ENCODE results near the gene SSH2. TPM values are rescaled to one million over a fixed set of nuclear protein-coding genes. Genes with fewer than 3 reads are reported as not detected.

The SSH2 gene
- polyA plus RNA-seq, 3 donors, result 7.8 to 16.1 (median 15.1) TPM

DNA sequence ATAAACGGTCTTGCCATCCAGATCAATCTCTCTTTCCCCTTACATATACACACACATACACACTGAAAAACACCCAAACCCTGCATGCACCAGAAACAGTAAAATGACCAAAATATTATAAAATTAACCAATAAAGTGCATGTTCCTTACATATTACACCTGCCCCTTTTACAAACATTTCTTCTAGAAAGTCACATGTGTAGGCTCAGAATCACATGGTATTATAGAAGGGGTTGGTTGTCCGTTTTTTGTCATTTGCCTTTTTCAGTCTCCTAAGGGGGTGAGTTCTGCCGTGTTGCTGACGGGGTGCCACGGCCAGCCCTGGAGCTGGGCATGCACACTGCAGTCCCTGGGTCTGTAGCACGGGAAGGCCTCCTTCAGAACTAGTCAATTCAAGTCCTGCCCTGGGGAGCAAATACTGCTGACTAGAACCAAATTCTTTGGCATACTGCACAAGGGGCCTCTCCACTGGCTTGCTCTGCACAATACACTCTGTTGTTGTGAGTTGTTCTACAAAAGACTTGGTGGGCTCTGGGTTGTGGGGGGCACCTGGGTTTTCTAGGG, 299.3 kb downstream of the SSH2 start:
- WGBS, 3 donors, result 77 to 87% (median 83%) methylated on average over 6 of the region's 6 CpGs
- H3K27ac ChIP-seq (ENCODE audit: low read depth, low read length), result no peak overlapping the region

DNA sequence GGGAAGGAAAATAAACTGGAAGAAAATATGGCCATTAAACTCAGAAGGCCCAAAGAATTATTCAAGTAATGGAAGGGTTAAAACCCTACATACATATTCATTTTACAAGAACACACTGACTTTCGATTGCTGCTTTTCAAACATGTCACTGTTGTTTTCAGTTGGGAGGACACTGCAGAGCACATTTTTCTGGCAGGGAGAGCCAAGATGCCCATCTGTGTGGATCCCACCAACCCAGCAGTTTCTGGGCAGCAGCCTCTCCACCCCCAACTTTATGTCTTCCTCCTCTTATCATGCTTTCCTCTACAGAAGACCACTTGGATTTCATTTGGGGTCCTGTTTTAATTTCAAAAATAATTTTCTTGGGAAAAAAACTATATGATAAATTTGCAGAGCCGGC, 300.2 kb downstream of the SSH2 start:
- H3K27ac ChIP-seq (ENCODE audit: low read depth, low read length), result no peak overlapping the region
- 61 to 83% (median 72%) methylated on average over 2 of the region's 2 CpGs for WGBS, 3 donors

DNA sequence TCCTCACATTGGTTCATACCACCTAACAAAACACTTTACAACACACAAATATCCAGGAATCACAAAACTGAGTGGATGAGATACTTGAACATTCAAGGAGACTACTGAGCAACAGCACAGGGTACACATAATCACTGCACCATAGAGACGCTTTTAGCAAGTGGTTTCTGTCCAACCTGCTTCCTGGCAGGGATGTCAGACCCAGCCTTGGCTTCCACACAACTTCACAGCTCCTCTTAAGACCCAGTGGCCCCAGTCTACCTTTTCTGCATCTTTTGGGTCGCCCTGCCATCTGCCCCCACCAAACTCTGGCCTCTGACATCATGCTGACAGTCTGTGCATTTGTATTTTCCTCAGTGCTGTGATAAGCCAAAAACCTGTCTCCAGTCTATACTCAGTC, 301.4 kb downstream of the SSH2 start:
- no peak overlapping the region for H3K27ac ChIP-seq (ENCODE audit: low read depth, low read length)
- WGBS, 3 donors, result 90 to 94% (median 92%) methylated on average over 2 of the region's 2 CpGs

DNA sequence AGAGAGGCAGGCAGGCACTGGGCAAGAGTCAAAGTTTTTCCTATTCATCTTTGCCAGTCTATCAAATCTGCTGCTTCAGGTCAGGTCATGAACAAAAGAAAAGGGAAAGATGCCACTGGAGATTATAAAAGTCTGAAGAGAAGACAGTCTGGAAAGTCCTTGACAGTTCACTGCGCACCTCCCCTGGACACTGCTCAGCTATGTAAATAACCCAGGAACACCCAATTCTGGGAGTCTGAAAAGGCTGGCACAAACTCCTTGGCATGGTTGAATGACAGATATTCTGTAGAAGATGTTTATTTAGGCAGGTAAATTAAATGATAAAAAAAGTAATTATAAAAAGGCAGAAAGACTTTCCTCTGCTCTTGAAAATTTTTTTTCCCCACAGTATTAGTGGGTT, 302.1 kb downstream of the SSH2 start:
- WGBS, 3 donors, result 69 to 95% (median 91%) methylated on average over 1 of the region's 1 CpG
- H3K27ac ChIP-seq (ENCODE audit: low read depth, low read length), result no peak overlapping the region

DNA sequence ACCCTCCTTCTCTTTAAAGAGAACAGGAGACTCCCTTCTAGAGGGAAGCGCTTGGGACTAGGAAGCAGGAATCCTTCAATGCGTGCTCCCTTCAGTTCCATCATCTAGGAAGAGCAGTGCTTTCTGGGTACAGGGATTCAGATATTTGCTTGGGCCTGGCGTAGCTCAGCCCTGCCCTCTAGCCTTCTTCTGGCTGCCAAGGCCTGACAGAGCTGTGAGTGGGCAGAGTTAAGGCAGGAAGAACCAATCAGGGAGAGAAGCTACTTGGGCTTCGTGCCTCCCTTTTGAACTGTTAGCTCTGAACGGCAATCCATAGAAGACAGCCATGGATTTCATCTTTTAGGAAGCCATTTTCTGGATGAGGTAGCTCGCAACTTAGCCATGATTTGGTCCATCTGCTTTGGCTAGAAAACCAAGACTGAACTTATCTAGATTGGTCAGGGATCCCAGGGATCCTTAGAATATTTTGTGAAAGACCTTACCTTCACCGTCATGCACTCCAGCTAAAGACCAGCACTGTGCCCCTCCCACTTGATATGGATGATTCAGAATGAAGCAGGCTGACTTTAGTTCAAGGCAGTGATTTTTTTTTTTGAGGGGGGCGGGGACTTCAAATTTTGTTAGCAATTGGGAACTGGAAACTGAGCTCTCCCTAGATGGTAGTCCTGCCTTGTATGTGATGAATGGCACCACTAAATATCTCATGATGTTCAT, 304.8 kb downstream of the SSH2 start:
- 79 to 89% (median 80%) methylated on average over 8 of the region's 8 CpGs for WGBS, 3 donors
- no peak overlapping the region for H3K27ac ChIP-seq (ENCODE audit: low read depth, low read length)

DNA sequence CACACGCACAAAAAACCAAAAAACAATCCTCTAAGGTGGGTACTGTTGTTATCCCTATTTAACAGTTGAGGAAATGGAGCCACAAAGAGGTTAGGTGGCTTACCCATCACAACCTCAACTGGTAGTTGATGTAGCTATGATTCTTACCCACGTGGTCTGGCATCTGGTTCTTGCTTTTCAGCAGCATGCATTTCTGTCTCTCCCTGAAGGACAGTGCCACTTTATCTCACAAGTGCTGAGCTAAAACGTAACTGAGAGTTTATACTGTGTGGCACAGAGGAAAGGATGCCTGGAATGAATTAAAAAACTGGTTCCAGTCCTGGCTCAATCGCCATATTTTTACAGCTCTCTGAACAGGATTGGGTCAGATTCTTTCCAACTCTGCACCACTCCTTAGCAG, 305.4 kb downstream of the SSH2 start:
- H3K27ac ChIP-seq (ENCODE audit: low read depth, low read length), result no peak overlapping the region
- WGBS, 3 donors, result 74 to 84% (median 81%) methylated on average over 4 of the region's 4 CpGs

DNA sequence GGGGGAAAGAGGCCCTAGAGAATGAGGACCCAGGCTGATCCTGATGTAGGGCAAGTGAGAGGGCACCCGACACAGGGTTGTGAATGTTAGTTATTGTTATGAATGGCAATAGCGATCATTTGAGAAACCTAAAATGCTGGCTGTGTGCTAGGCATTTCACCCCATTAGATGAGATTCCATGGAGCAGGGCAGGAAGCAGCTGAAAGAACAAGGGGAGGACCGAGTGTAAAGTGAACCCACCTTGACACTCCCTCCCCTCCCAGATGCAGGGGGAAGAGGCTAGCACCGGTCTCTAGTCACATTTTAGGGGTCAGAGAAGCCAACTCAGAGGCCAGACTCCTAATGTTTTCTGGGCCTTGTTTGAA, 306.8 kb downstream of the SSH2 start:
- WGBS, 3 donors, result 49 to 59% (median 50%) methylated on average over 4 of the region's 4 CpGs
- no peak overlapping the region for H3K27ac ChIP-seq (ENCODE audit: low read depth, low read length)

DNA sequence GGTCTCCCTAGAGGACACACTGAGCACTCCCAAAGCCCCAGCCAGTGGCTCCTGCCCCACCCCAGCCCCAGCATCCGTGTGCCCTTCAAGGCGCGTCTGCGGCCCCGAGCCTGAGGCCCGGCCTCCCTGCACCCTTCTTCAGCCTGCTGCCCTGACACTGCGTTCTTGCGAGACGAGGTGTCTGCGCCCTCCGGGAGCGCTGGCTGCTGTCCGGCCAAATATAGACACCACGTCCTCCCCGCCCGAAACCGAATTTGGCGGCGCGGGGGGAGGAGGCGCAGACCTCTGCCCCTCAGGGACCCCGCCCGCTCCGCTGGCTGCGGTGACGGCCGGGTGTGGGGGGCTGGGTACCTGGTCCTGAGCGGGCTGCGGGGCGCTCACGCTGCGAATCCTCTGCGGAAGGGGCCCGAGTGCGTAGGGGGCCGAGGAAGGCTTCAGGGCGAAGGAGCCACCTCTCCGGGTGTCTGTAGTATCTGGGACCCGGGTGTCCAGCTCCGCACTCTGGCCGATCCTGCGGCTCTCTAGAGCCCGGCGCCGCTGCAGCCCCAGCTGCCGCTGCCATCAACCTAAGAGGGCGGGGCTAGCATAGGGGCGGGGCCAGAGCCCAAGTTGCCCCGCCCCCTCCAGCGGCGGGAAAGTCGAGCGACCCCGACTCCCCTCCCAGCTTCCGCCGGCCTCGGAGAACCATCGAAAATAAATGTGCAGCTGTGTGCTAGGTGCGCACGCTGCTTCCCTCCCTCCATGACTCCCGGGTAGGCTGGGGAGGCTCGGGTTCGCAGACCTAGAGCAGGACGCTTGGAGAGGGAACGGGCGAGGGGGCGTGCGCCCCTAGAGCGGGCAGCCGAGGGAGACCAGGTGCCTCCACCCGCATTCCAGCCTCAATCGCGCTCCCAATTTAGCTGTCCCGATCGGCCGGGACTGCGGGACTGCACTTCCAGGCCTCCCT, 307.4 kb downstream of the SSH2 start, which contains the start of gene CORO6:
CORO6 (minus strand) TSS at position 576 of the 946 bp plus-strand sequence. CDS start 1,491 bp downstream, outside the sequence.
- H3K27ac ChIP-seq (ENCODE audit: low read depth, low read length), result no peak within 1 kb of the TSS
- WGBS, 3 donors, result 4 to 5% (median 4%) methylated on average over 72 to 77 of the region's 77 CpGs

DNA sequence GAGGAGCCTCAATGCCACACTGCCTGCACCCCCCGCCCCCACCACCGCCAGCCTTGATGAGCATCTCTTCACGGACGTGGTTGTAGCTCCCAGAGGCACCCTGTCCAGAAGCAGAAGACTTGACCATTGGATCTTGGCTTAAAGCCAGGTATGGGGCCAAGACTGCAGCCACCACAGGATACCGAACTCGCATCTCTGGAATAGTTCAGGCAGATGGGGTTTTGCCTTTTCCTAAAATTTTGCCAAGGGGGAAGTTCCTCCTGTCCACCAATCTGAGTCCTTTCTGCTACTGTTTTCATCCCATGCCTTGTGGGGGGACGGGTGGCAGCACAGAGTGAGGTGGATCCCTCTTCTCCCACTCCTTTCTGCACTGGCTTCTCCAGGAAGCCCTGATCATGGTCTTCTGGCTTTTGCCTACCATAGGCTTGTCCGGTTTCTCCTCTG, 308.3 kb downstream of the SSH2 start:
- H3K27ac ChIP-seq (ENCODE audit: low read depth, low read length), result no peak overlapping the region
- 76 to 89% (median 82%) methylated on average over 8 of the region's 8 CpGs for WGBS, 3 donors

DNA sequence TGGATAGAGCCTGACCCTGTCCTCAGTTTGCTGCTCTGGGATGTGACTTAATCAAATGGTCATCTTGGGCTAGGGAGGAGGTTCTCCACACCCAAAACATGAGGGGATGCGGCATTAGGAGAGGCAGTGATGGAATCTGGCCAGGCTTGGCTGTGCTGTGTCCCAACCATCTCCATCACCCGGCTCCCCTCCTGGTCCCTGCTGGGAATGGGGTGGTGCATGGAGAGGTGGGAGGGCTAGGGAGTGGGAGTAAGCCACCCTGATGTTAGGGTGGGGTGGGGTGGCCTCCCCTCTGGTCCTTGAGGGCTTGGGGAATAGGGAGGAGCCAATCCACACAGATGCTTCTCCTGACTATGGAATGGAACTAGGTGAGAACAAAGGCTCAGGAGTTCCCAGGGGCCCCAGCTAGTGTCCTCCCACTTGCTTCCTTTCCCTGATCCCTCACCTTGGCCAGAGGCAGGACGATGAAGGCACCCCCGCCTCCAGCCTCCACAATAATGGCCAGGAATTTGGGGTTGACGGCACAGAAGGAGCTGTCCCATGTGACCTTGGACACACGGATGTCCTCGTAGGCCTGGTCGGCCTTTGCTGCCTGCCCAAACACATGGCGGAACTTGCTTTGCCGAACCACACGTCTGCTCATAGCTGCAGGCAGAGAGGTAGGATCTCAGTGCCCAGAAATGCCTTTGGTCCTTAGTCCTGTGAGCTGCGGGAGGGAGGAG, 309.1 kb downstream of the SSH2 start:
- 95 to 97% (median 95%) methylated on average over 12 of the region's 12 CpGs for WGBS, 3 donors

DNA sequence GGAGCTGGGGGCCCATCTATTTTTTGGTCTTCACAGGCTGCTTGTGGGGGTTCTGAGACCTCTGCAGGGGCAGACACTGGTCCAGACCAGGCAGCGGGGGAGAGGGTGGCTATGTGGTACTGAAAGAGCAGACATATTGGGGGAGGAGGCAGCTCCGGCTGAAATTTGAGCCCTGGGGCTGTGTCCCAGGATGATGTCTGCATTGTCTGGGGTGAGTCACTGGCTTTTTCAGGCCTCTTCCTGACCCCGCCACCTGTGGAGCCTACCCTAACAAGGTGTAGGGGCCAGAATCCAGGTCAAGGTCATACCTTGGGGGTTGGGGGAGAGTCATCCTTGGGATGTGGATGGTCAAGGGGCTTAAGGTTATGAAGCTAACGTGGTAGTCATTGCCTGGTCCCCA, 309.8 kb downstream of the SSH2 start:
- no peak overlapping the region for H3K27ac ChIP-seq (ENCODE audit: low read depth, low read length)
- WGBS, 3 donors, result 94 to 95% (median 94%) methylated on average over 4 of the region's 4 CpGs

More for the DNA sequence above, 309.1 kb downstream of the SSH2 start:
- no peak overlapping the region for H3K27ac ChIP-seq (ENCODE audit: low read depth, low read length)

DNA sequence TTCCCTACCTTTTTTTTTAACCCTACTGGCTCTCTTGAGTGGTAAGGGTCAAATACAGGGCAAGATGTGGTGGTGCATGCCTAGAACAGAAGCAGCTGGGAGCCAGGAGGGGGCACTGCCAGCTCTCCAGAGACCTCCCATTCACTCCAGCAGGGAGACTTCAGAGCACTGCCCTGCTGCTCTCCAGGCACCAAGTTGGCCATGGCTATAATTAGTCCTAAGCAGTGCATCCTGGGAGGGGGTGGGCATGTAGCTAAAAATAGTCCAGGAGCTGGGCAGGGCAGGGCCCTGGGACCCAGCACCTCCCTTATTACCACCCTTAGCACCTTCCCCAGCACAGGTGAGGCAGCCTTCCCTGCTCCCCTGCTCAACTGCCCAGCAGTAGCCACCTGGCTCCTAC, 310.8 kb downstream of the SSH2 start:
- no peak overlapping the region for H3K27ac ChIP-seq (ENCODE audit: low read depth, low read length)

DNA sequence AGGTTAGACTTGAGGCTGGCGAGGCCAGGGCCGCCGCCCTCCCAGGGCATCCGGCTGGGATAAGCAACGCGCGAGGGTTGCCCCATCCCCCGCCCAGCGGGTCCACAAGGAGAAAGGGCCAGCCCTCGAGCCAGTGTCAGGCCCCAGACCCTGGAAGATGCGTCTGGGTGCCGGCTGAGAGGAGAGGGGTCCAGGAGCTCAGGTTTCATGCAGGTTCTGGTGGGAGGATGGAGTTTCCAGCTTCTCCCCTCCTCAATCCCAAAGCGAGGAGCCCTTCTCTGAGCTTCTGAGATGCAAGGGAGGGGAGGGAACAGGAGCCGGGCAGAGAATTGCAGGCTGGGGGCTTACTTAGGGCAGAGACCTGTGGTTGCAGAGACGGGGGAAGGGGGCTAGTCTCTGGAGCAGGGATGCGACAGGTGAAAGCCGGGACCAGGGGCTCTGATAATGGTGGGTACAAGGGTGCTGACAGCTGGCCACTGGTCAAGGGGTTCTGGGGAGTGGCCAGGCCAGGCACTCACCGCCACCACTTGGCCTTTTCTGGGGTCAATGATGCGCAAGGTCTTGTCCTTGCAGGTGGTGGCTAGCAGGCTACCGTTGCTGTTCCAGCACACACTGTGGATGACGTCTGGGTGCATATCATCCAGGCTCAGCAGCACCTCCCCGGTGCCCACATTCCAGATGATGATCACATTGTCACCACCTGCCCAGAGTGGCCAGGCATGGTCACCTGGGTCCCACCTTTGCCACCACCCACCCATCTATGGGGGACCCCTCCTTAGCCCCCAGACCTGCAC, 311.6 kb downstream of the SSH2 start:
- no peak overlapping the region for H3K27ac ChIP-seq (ENCODE audit: low read depth, low read length)

DNA sequence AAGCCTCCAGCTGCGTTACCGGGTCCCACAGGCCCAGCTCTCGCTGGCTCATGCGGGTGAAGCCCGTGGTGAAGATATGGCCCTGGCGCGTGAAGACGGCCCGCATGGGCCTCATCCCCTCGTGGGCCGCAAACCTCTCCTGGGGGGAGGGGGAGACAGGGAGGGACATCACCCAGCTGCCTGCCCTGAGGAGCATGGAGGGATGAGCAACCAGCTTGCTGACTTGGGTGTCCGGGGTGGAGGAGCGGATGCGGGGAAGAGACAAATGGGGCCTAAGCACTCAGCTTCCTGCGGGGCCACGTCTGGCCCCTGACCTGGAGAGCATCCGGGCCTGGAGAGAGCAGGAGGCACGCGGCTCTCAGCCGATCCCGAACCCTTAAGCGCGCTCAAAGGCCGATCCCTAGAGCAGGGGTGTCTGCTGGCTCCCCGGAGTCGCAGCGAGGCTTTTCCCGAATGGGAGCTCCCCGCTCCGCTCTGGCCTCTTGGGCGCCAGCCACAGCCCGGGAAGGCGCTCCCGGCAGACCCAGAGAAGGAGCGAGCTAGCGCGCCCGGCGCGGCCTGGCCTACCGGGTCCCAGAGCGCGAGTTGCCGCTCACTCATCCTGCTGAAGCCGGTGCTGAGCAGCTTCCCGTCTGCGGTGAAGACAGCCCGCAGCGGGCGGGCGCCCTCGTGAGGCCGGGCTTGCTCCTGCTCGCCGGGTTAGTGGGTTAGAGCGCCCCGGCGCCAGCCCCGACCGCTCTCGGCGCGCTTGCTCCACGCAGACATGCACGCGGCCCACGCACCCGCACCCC, 312.4 kb downstream of the SSH2 start:
- WGBS, 3 donors, result 6 to 10% (median 7%) methylated on average over 61 to 68 of the region's 68 CpGs

More for the DNA sequence above, 311.6 kb downstream of the SSH2 start:
- 36 to 58% (median 47%) methylated on average over 21 to 22 of the region's 22 CpGs for WGBS, 3 donors

DNA sequence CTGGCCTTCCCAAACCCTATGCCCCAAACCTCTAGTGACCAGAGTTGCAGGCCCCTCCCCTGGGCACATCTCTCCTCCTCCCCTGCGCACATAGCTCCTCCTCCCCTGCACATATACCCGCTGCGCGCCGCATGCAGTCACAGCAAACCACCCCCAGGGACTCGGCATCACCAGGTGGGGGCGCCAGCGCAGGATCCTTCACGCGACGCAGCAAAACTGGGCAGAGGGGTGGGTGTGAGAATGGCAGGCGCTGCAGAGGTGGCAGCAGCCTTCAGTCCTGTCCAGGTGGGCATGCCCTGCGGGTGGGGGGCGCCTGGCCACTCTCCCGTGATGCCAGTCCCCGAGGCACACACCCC, 312.9 kb downstream of the SSH2 start:
- WGBS, 3 donors, result 4 to 13% (median 5%) methylated on average over 12 to 16 of the region's 16 CpGs
- H3K27ac ChIP-seq (ENCODE audit: low read depth, low read length), result no peak overlapping the region

More for the DNA sequence above, 312.4 kb downstream of the SSH2 start:
- no peak overlapping the region for H3K27ac ChIP-seq (ENCODE audit: low read depth, low read length)

DNA sequence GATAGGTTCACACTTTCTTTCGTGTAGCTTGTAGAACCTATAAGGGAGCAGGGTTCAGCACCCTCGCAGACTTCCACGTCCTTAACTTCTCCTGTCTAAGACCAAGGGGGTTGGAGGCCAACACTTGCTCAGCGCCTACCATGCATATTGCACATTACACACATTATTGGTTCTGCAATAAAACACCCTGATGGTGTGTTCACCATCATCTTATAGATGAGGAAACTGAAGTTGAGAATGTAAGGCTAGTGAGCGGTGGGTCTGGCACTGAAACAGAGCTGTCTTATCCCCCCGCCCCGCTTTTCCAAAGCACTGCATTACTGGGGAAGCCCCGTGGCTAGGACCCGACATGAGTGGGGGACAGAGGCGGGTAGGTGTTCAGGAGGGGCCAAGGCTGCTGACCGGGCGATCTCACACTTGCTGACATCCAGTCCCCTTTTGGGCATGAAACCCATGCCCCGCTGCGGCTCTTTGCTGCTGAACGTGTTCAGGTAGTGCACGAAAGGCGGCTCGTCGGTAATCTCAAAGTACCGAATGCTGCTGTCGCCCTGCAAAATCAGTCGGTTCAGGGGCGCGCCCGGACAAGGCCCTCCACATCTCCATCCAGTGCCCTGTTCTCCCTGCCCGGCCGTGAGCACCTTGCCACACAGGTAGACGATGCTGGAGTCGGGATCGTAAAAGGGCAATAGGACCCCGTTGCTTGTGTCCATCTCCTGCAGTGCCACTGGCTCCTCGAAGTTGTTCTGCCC, 313.6 kb downstream of the SSH2 start:
- no peak overlapping the region for H3K27ac ChIP-seq (ENCODE audit: low read depth, low read length)
- WGBS, 3 donors, result 22 to 39% (median 38%) methylated on average over 32 of the region's 32 CpGs
